Dedifferentiated amniotic fluid mesenchymal stem cell (primary cell): ENCODE results near the gene KREMEN1.

ENCODE experiments used
- DNase-seq: peaks from one replicate; pipeline ENCODE4 v3.0.0-alpha.2; 2016; ENCODE audit errors: extremely low spot score

The KREMEN1 gene

GRCh38 chr22:29206372-29207242 lies 133.8 kb downstream of the KREMEN1 start:
- no peak for DNase-seq

GRCh38 chr22:29207243-29207550 lies 134.4 kb downstream of the KREMEN1 start:
- no peak for DNase-seq

GRCh38 chr22:29207562-29208501 lies 135.0 kb downstream of the KREMEN1 start:
- no peak for DNase-seq

- DNase-seq, result no peak
Observed at GRCh38 chr22:29208502-29208862, 135.6 kb downstream of the KREMEN1 start.

- no peak for DNase-seq
Observed at GRCh38 chr22:29208879-29209623, 136.2 kb downstream of the KREMEN1 start.

GRCh38 chr22:29209624-29209929 lies 136.7 kb downstream of the KREMEN1 start:
- no peak for DNase-seq

- DNase-seq, result no peak
Observed at GRCh38 chr22:29211066-29211465, 138.2 kb downstream of the KREMEN1 start.

GRCh38 chr22:29211466-29211865 lies 138.6 kb downstream of the KREMEN1 start:
- no peak for DNase-seq

- DNase-seq, result no peak
Observed at GRCh38 chr22:29212743-29213142, 139.9 kb downstream of the KREMEN1 start.

- DNase-seq, result no peak
Observed at GRCh38 chr22:29213493-29213892, 140.7 kb downstream of the KREMEN1 start.

GRCh38 chr22:29214232-29214631 lies 141.4 kb downstream of the KREMEN1 start:
- no peak for DNase-seq

GRCh38 chr22:29215012-29215860 lies 142.4 kb downstream of the KREMEN1 start:
- no peak for DNase-seq

GRCh38 chr22:29216011-29216872 lies 143.4 kb downstream of the KREMEN1 start:
- DNase-seq, result no peak

- DNase-seq, result peak; percentile 17
Observed at GRCh38 chr22:29216873-29217666, 144.2 kb downstream of the KREMEN1 start.
